ENCODE data around the gene ARL10. TPM values are rescaled to one million over a fixed set of nuclear protein-coding genes. Genes with fewer than 3 reads are reported as not detected.
"Not testable (repeated sequence)": the region's sequence is repeated elsewhere in the genome, so short reads cannot be mapped to it uniquely, and the experiment has no call there.

Gene ARL10
- total RNA-seq, 1 donor from 2014 or later: 29.5 TPM

- TF ChIP-seq CTCF (IDR thresholded peaks at IDR 0.05; ENCODE audit: unreplicated experiment): peak; percentile 49
- no peaks in the 10 kb centered on the region for H3K27me3 Mint-ChIP-seq
- H3K36me3 Mint-ChIP-seq (ENCODE audit: insufficient read depth): peaks cover 2% of the 10 kb centered on the region
- H3K9me3 Mint-ChIP-seq (ENCODE audit: low read depth): no peaks in the 10 kb centered on the region
- H3K4me1 Mint-ChIP-seq (ENCODE audit: low read depth): peaks cover 2% of the 10 kb centered on the region
- H3K27ac Mint-ChIP-seq: peak overlapping the region; percentile 65
- no peak overlapping the region for H3K4me3 Mint-ChIP-seq (ENCODE audit: low read depth)
- DNase-seq (ENCODE audit: low spot score, unreplicated experiment): no peak
These were observed 40.6 kb downstream of the ARL10 start for GRCh38 chr5:176405656-176406435.

GRCh38 chr5:176406436-176407052 lies 41.3 kb downstream of the ARL10 start:
- Mint-ChIP-seq H3K27ac (no peak overlapping the region), H3K9me3 (ENCODE audit: low read depth) (no peaks in the 10 kb centered on the region), H3K36me3 (ENCODE audit: insufficient read depth) (peaks cover 2% of the 10 kb centered on the region), H3K27me3 (no peaks in the 10 kb centered on the region), H3K4me1 (ENCODE audit: low read depth) (peaks cover 2% of the 10 kb centered on the region), H3K4me3 (ENCODE audit: low read depth) (no peak overlapping the region)
- TF ChIP-seq CTCF (IDR thresholded peaks at IDR 0.05; ENCODE audit: unreplicated experiment): no peak
- no peak for DNase-seq (ENCODE audit: low spot score, unreplicated experiment)

- no peak for TF ChIP-seq CTCF (IDR thresholded peaks at IDR 0.05; ENCODE audit: unreplicated experiment)
- no peaks in the 10 kb centered on the region for H3K27me3 Mint-ChIP-seq
- H3K36me3 Mint-ChIP-seq (ENCODE audit: insufficient read depth): peaks cover 2% of the 10 kb centered on the region
- H3K4me3 Mint-ChIP-seq (ENCODE audit: low read depth): no peak overlapping the region
- H3K27ac Mint-ChIP-seq: no peak overlapping the region
- no peaks in the 10 kb centered on the region for H3K9me3 Mint-ChIP-seq (ENCODE audit: low read depth)
- no peak for DNase-seq (ENCODE audit: low spot score, unreplicated experiment)
- peaks cover 2% of the 10 kb centered on the region for H3K4me1 Mint-ChIP-seq (ENCODE audit: low read depth)
These were observed 42.4 kb downstream of the ARL10 start for GRCh38 chr5:176407456-176408251.

GRCh38 chr5:176408252-176408573 lies 42.9 kb downstream of the ARL10 start:
- not testable (repeated sequence) for H3K4me1 Mint-ChIP-seq (ENCODE audit: low read depth); H3K27ac Mint-ChIP-seq; DNase-seq (ENCODE audit: low spot score, unreplicated experiment); H3K27me3 Mint-ChIP-seq; H3K4me3 Mint-ChIP-seq (ENCODE audit: low read depth); H3K9me3 Mint-ChIP-seq (ENCODE audit: low read depth); H3K36me3 Mint-ChIP-seq (ENCODE audit: insufficient read depth)

GRCh38 chr5:176408590-176408989 lies 43.3 kb downstream of the ARL10 start:
- H3K4me3 Mint-ChIP-seq (ENCODE audit: low read depth): no peak overlapping the region
- peaks cover 2% of the 10 kb centered on the region for H3K36me3 Mint-ChIP-seq (ENCODE audit: insufficient read depth)
- H3K9me3 Mint-ChIP-seq (ENCODE audit: low read depth): no peaks in the 10 kb centered on the region
- no peak for DNase-seq (ENCODE audit: low spot score, unreplicated experiment)
- TF ChIP-seq CTCF (IDR thresholded peaks at IDR 0.05; ENCODE audit: unreplicated experiment): no peak
- H3K4me1 Mint-ChIP-seq (ENCODE audit: low read depth): peaks cover 2% of the 10 kb centered on the region
- no peak overlapping the region for H3K27ac Mint-ChIP-seq
- no peaks in the 10 kb centered on the region for H3K27me3 Mint-ChIP-seq
